Hypothalamus (tissue), 51 donors: ENCODE measurements around the gene SOAT2.
"Not testable (repeated sequence)": the region's sequence is repeated elsewhere in the genome, so short reads cannot be mapped to it uniquely, and the experiment has no call there.

Experiments
- DNase-seq, 51 donors: peaks; one replicate each; lab custom pipeline; 2025; lab: John Stamatoyannopoulos, UW

SOAT2 gene

DNA sequence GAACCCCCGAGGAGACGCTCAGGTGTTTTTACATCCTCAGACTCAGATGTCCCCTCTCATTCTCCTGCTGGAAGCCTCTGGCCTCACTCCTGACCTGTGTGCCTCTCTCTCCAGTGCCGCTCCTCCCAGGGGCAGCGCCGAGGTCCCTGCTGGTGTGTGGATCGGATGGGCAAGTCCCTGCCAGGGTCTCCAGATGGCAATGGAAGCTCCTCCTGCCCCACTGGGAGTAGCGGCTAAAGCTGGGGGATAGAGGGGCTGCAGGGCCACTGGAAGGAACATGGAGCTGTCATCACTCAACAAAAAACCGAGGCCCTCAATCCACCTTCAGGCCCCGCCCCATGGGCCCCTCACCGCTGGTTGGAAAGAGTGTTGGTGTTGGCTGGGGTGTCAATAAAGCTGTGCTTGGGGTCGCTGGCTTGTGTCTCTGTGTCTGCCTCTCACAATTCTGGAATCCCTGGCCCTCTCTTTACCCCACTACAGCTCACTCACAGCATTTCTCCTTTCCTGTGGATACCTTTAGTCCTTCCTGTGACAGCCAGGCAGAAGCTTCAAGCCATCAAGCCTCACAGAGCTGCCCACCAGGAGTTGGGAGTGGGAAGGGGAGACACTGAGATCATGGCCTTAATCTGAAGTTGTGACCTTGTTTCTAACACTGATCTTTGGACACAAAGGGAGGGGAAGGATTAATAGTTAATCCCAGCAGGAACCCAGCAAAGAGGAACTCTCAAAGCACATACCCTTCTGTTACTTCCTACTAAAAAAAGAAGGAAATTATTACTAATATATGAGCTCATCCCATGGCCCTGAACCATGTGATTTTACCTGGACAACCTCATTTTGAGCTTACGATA is 1.1 kb upstream of the SOAT2 start:
- DNase-seq, result no peak

DNA sequence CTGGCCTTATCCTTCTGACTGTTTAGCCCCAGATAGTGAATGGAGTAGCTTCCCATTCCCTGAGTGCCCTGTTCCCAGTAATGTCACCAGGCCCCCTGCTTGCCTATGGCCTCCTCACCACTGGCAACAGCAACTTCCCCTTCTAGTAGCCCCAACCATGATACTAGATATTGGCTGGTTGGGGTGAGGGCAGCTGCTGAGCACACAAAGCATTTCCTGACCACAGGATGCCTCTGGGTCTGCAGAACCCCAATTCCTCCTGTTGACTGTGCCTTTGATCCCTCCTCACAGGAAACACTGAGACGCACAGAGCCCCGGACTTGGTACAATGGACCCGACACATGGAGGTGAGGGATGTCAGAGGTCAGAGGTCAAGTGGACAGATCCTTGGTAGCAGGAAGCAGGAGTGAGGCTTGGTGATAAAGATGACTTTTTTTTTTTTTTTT is 597 bp downstream of the SOAT2 start:
- DNase-seq, result no peak

DNA sequence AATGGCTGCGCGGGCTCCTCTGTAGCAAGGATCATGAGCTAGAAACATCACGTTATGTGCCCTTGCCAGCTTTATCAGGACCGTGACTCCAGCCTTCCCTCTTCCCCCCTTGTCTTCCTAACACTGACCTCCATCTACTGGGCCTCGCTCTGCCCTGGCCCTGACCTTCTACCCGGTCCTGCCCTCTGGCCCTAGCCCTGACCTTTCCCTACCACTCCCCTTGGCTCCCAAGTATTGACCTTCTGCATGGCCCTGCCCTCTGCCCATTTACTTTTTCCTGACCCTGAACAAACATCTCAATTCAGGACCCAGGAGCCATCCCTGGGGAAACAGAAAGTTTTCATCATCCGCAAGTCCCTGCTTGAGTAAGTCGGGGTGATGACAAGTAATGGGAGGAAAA is 2.0 kb downstream of the SOAT2 start:
- DNase-seq, result no peak

DNA sequence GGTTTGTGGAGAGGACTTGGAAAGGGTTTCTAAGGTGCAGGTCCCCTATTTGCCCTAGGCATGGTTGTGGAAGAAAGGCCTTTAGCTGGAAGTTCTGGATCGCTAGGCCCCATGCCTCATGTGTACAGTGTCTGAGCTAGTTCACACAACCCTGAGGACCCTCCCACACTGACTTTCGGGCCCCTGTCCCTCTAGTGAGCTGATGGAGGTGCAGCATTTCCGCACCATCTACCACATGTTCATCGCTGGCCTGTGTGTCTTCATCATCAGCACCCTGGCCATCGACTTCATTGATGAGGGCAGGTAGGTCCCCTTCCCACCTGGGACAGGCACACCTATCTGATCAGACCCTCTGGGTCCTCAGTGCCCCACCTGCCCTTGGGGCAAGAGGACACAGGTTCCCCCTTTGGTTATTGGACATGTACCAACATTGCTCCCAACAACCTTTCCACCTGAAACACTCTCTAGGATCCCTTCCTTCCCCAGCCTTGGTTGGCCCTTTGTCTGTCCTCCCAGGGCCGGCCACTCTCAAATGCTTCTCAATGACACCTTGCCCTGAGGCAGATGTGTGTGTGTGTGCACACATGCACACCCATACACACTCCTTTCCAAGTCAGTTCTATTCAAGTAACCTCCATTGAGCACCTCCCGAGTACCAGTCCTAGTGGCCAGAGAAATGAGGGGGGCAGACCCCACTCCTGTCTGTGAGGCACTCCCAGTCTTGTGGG is 2.6 kb downstream of the SOAT2 start:
- no peak for DNase-seq

DNA sequence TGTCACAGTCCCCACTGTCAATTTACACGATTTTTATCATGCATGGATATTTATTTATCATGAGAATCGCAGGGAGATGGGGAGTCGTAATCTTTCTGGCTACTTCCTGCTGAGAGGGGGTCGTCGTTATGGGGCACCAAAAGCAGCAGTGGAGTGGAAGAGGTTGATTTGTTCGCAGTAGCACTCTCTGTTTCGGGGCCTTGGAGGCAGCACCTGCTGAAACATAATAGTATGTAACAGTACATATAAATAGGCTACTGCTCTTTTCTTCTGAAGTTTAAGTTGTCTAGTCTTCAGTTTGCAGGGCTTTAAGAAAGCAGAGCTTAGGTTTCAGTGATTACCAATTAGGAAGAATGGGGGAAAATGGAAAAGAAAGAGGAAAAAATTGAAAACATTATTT is 3.8 kb downstream of the SOAT2 start:
- no peak for DNase-seq

DNA sequence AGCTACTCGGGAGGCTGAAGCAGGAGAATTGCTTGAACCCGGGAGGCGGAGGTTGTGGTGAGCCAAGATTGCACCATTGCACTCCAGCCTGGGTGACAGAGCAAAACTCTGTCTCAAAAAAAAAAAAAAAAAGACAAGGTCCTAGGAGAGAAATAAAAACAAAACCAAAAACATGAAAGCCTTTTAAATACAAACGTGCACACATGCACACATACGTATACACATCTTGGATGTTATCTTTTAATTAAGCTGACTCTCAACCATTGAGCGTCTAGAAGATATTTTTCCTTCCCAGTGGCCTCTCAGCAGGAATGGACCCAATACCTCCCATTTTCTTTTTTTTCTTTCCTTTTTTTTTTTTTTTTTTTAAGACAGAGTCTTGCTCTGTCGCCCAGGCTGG is 9.1 kb downstream of the SOAT2 start:
- DNase-seq, result not testable (repeated sequence)

DNA sequence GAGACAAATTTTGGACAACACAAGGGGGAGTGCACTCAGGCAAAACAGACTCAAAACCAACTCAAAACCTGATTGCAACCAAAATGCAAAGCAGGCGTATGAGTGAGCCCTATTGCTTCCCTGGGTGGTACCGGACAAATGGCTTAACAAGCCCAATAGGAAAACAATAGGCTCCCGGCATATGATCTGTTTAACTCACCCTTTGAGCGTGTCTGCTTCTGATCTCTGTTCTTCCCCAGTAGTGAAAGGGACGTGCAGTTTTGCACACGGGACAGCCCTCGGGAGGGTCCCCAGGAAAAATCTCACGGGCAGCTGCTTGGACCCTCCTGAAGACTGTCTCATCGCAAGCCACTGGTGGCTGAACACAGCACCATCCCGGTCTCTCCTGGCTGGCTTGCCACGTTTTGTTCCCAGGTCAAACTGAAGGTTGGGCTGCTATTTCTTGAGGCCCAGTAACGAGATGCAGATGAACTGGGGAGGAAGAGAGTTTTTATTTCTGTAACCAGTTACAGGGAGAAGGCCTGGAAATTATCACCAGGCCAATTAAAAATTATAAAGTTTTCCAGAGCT is 9.9 kb downstream of the SOAT2 start:
- DNase-seq, result no peak

DNA sequence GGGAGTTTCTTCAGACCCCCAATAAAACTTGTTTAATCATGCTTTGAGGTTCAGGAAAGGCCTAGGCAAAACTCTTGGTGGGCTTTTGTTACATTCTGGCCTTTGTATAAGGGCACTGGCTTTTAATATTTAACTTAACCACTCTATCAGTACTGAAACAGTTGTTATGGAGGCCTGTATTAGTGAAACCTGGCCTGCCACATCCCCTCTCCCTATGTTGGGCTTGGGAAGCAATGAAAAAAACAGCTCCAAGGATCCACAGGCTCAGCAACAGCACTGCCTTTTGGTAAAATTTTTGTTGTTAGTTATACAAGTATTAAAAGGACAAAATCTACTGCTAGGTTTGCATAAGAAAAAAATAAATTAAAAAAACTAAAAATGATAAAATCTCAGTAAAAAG is 10.7 kb downstream of the SOAT2 start:
- DNase-seq, result no peak

DNA sequence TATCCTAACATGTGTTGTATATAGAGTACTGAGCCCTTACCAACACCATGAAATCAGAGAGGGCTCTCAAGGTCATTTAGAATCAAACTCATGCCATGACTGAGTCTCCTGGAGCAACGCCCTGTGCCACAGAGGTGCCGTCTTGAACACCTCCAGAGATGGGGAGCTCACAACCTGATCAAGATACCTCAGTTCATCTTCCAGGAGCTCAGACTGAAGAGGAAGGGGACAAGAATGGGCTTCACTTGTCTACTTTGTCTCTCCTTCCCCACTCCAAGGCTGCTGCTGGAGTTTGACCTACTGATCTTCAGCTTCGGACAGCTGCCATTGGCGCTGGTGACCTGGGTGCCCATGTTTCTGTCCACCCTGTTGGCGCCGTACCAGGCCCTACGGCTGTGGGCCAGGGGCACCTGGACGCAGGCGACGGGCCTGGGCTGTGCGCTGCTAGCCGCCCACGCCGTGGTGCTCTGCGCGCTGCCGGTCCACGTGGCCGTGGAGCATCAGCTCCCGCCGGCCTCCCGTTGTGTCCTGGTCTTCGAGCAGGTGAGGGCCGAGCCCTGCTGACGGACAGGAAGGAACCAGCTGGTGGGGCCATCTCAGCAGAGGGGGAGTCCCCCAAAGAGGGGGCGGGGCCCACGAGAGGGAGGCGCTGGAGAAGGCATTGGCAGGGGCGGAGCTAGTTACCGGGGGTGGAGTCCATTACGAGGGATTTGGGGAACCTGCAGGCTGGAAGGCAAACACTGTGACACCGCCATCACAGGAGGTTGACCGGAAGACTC is 12.0 kb downstream of the SOAT2 start:
- DNase-seq, result no peak

DNA sequence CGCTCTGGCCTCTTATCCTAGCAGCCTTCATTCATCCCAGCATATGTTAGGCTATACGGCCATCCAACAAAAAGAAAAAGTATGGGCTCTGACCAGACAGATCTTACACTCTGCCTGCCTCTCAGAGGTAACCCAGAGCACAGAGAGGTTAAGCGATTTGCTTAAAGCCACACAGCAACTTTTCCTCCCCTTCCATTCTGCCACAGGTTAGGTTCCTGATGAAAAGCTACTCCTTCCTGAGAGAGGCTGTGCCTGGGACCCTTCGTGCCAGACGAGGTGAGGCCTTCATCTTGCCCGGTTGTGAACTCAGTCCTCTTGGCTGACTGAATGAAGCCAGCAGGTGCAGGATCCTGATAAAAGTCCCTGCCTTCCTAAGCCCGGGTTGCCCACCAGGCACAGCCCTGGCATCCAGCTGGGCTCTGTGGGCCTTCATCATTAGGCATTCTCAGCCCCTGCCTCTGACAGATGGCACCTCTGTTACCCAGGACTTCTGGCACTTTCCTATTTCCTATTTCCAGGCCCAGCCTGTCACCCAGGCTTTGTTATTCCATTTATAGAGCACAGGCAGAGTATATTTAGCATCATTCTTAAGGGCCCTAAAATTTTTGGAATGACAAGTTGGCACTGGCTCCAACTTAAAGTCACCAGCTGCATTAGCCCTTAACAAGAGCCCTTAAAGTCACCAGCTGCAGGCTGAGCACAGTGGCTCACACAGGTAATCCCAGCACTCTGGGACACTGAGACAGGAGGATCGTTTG is 12.8 kb downstream of the SOAT2 start:
- DNase-seq, result no peak

DNA sequence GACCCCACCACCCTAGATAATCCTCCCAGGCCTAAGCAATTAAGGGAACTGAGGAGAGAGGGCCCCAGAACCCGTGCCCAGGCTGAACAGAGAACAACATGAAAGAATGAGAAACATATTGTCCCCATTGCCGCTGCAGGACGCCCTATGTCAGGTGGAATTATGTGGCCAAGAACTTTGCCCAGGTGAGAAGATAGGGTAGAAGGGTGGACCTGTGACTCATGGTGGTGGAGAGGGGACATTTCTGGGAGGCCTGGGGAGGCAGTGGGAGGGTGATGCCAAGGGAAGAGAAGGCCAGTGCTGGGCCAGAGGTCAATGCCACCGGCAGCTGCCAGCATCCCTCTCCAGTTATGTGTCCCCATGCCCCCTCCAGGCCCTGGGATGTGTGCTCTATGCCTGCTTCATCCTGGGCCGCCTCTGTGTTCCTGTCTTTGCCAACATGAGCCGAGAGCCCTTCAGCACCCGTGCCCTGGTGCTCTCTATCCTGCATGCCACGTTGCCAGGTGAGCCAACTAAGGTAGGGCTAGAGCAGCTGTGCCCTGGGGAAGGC is 15.5 kb downstream of the SOAT2 start:
- DNase-seq, result no peak

DNA sequence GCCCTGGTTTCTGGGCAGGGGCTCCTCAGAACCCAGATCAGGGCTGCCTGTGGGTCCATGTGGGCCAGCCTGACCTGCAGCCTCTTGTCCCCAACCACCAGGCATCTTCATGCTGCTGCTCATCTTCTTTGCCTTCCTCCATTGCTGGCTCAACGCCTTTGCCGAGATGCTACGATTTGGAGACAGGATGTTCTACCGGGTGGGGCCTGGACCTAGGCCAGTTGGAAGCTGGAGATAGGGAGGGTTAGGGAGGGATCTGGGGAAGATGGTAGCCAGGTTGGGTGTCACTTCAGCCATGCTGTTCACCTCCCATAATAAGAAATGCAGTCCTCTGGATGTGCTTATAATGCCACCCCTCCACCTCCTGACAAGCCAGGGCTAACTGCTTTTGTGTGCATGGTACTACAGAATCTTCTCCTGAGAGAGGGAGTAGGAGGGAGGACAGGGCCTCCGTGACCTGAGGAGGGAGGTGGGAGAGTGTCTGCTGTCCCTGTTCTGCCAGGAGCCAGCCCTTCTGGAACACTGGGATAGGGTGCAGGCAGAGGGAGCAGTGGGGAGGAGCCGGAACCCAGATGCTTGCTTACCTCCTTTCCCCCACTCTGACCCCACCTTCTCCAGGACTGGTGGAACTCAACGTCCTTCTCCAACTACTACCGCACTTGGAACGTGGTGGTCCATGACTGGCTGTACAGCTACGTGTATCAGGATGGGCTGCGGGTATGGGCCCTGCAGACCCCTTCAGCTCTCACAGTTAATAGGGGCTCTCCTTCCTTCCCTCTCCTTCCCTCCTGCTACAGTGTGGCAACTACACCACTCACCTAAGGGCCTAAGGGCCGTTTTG is 17.6 kb downstream of the SOAT2 start:
- DNase-seq, result no peak

DNA sequence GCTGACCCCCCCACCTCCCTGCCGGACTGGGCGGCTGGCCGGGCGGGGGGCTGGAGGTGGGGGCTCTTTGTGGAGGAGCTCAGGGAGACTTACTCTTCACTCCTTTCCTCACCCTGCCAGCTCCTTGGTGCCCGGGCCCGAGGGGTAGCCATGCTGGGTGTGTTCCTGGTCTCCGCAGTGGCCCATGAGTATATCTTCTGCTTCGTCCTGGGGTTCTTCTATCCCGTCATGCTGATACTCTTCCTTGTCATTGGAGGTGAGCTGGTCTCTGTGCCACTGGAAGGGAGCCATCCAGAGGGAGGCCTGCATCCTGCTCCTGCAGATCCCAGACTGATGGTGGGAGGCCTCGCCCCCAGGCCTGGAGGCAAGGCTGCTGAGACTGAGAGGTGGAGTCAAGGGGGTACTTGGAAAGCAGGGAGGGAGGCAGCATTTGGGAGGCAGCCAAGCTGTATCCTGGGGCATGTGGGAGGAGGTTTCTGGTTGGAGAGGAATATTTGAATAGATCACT is 19.7 kb downstream of the SOAT2 start:
- DNase-seq, result no peak

DNA sequence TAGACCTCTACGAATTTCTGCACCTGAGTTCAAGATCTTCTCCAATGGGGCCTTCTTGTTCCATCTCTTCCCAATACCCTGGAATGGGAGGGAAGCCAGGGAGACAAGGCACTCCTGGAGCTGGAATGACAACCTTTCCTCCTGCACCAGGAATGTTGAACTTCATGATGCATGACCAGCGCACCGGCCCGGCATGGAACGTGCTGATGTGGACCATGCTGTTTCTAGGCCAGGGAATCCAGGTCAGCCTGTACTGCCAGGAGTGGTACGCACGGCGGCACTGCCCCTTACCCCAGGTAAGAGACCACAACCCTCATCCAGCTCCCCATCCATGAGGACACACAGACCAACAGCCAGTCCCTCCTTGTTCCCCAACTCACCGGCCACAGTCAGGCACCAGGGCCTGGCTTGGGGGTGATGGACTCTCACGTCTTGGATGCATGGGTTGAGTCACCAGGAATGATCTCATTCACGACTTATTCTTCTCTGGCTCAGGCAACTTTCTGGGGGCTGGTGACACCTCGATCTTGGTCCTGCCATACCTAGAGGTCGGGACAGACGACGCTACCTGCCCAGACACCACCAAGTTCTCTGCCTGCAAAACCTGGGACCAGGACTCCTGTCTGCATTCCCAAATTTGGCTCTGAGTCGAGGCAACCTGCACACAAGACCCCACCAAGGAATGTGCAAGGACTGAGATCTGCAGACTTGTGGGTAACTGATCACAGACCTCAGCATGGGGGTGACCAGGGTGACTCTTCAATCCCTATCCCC is 20.5 kb downstream of the SOAT2 start:
- DNase-seq, result no peak

DNA sequence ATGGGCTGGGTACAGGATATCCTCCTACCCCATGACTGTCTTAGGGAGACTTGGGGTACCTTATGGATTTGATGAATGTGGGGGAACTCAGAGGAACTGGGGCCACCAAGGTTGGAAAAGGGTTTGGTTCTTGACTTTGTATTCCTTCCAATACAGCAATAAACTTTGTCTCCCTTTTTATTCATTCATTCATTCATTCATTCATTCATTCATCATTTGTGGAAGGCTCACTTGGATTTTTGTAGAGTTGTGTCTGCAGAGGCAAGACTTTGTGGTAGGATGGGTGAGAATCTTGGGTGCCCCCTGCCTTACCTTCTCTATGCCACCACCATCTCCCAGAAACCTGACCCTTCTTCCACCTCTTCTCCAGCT is 21.1 kb downstream of the SOAT2 start:
- DNase-seq, result no peak

DNA sequence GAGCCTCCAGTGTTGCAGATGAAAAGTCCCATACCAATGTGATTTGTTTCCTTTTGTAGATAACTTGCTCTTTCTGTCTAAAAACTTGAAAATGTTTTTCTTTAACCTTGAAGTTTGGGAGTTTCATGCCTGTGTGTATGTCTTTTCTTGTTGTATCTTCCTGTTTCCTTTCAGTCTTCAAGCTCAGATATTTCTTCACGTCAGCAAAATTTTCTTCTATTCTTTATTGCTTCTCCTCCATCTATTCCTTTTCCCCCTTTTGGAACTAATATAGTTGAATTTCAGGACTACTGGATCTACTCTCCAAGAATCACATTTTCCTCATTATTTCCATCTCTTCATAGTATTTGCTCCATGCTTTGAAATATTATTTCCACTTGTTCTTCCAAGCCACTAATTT is 23.9 kb downstream of the SOAT2 start:
- no peak for DNase-seq

DNA sequence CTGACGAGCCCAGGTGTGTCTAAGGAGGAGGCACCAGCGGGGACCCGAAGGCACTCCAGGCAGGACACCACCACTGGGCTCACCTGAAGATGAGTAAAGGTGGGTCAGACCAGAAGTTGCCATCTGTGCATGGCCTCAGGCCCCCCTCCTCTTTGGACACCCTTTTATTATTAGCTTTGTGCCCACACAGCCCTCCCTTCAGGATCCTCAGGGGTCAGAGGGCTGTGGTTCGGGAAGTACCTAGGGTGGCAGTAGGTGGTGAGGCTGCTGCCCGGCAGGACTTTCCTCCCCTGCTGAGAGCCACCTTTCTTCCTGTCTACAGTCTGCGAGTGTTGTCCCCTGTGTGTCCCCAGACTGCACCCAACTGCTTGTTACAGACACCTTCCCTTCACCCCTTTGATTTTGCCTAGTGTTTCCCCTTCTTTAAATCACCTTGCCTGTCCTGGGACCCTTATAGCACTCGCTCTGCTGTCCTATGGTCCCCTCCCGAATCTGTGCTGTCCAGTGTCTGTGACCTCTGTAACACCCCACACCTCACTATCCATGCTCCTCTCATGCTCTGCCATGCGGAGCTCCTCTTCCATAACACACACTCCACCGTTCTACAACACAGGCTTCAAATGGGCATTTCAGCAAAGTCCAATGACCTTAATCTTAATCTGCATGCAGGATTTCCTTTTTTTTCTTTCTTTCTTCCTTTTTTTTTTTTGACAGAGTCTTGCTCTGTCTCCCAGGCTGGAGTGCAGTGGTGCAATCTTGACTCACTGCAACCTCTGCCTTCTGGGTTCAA is 25.7 kb downstream of the SOAT2 start:
- no peak for DNase-seq
